NCI-H524 (cell line): ENCODE data around the gene MACROD2.
"Not testable (repeated sequence)": the region's sequence is repeated elsewhere in the genome, so short reads cannot be mapped to it uniquely, and the experiment has no call there.

Experiments used
- DNase-seq, 2 experiments: peaks; one replicate each; lab custom pipeline; 2025; lab: John Stamatoyannopoulos, UW

Gene MACROD2

GRCh38 chr20:15100506-15101160 lies 1105.3 kb downstream of the MACROD2 start:
- DNase-seq: no peak

- DNase-seq: no peak
Observed at GRCh38 chr20:15107931-15108330, 1112.6 kb downstream of the MACROD2 start.

GRCh38 chr20:15109494-15109893 lies 1114.2 kb downstream of the MACROD2 start:
- no peak for DNase-seq

GRCh38 chr20:15111654-15112053 lies 1116.3 kb downstream of the MACROD2 start:
- DNase-seq: no peak

- DNase-seq: no peak
Observed at GRCh38 chr20:15113144-15113773, 1117.9 kb downstream of the MACROD2 start.

- no peak for DNase-seq
Observed at GRCh38 chr20:15119852-15120487, 1124.7 kb downstream of the MACROD2 start.

GRCh38 chr20:15122613-15123012 lies 1127.3 kb downstream of the MACROD2 start:
- DNase-seq: no peak

GRCh38 chr20:15131176-15131575 lies 1135.9 kb downstream of the MACROD2 start:
- DNase-seq: no peak

GRCh38 chr20:15138548-15139126 lies 1143.3 kb downstream of the MACROD2 start:
- DNase-seq: no peak

GRCh38 chr20:15139522-15139921 lies 1144.2 kb downstream of the MACROD2 start:
- DNase-seq: peak; percentile 46 to 79

GRCh38 chr20:15140286-15140685 lies 1145.0 kb downstream of the MACROD2 start:
- no peak for DNase-seq

GRCh38 chr20:15140940-15141339 lies 1145.6 kb downstream of the MACROD2 start:
- not testable (repeated sequence) for DNase-seq

- no peak for DNase-seq
Observed at GRCh38 chr20:15141861-15142260, 1146.5 kb downstream of the MACROD2 start.

GRCh38 chr20:15143478-15143877 lies 1148.2 kb downstream of the MACROD2 start:
- DNase-seq: no peak

- DNase-seq: no peak
Observed at GRCh38 chr20:15144916-15145315, 1149.6 kb downstream of the MACROD2 start.

- DNase-seq: peak; percentile 25 to 81
Observed at GRCh38 chr20:15146948-15147347, 1151.6 kb downstream of the MACROD2 start.

GRCh38 chr20:15154070-15154469 lies 1158.8 kb downstream of the MACROD2 start:
- no peak for DNase-seq

- DNase-seq: no peak
Observed at GRCh38 chr20:15155848-15156401, 1160.6 kb downstream of the MACROD2 start.

GRCh38 chr20:15158533-15158932 lies 1163.2 kb downstream of the MACROD2 start:
- DNase-seq: no peak

- no peak for DNase-seq
Observed at GRCh38 chr20:15162079-15162647, 1166.8 kb downstream of the MACROD2 start.

GRCh38 chr20:15163632-15164031 lies 1168.3 kb downstream of the MACROD2 start:
- DNase-seq: no peak

GRCh38 chr20:15164726-15165125 lies 1169.4 kb downstream of the MACROD2 start:
- DNase-seq: no peak
